Activated CD8-positive, alpha-beta T cell treated with anti-CD3 and anti-CD28 coated beads, Interleukin-2, amount 10 ng/mL, durations not matched to agents 7 days and 5 days (primary cell): ENCODE measurements around the gene C19orf47. TPM values are rescaled to one million over a fixed set of nuclear protein-coding genes. Genes with fewer than 3 reads are reported as not detected.

ENCODE experiments used
- ATAC-seq: fragments of 150-1000 bp; cut with Tn5 transposase; one replicate; pipeline ENCODE4 v1.10.0; 2021; ENCODE audit warnings: moderate library complexity
- CTCF ChIA-PET: fragments of 350-600 bp; sonication (Branson Sonifier 250); formaldehyde crosslinking; loops from one replicate; lab custom pipeline; 2021; ENCODE audit warnings: antibody characterized with exemption; lab: Charles Lee
- POLR2A ChIA-PET: fragments of 350-600 bp; sonication (Branson Sonifier 250); formaldehyde crosslinking; loops from one replicate; lab custom pipeline; 2021; ENCODE audit warnings: antibody characterized with exemption; lab: Charles Lee
- DNase-seq: peaks from one replicate; pipeline ENCODE4 v3.0.0-alpha.2; 2020
- H3K27ac Mint-ChIP-seq: one replicate; pipeline ENCODE4 v1.8.0; 2021; ENCODE audit warnings: mild to moderate bottlenecking, mixed read lengths
- H3K27me3 Mint-ChIP-seq: one replicate; pipeline ENCODE4 v1.8.0; 2021; ENCODE audit warnings: low read depth, mixed read lengths
- H3K36me3 Mint-ChIP-seq: one replicate; pipeline ENCODE4 v1.8.0; 2021; ENCODE audit warnings: low read depth, mixed read lengths
- H3K4me1 Mint-ChIP-seq: one replicate; pipeline ENCODE4 v1.8.0; 2021; ENCODE audit warnings: low read depth, mixed read lengths
- H3K4me3 Mint-ChIP-seq: one replicate; pipeline ENCODE4 v1.8.0; 2021; ENCODE audit warnings: mild to moderate bottlenecking, mixed read lengths
- H3K9me3 Mint-ChIP-seq: one replicate; pipeline ENCODE4 v1.8.0; 2022; ENCODE audit warnings: mixed read lengths; ENCODE audit not compliant: insufficient read depth
- total RNA-seq, 2 experiments: library from RNA; stranded (reverse); gene quantifications; one replicate each; pipeline ENCODE4 v1.2.3, GENCODE V29; 2021

The C19orf47 gene
- total RNA-seq, 2 experiments from 2014 or later = 27.7 to 28.3 TPM

DNA sequence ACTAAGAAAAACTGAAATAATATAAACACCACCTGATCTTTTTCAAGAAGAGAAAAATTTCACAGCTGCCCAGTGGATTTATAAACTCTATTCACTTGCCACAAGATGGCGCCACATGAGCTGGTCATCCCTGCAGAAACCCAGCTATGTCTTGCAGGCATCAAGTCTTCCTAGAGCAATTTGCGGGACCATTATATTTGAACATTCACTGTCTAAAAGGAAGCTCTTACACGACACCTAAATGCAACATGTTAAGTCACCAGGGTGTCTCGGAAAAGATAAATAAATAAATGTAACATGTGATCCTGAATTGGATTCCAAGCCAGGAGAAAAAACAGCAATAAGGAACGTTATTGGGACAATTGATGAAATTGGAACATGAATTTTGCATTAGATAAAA lies 42.8 kb downstream of the C19orf47 start:
- Mint-ChIP-seq H3K27ac (no peak overlapping the region), H3K9me3 (no peaks in the 10 kb centered on the region), H3K4me1 (peaks cover 3% of the 10 kb centered on the region), H3K4me3 (no peak overlapping the region), H3K36me3 (no peaks in the 10 kb centered on the region), H3K27me3 (no peaks in the 10 kb centered on the region)
- POLR2A ChIA-PET = interaction anchor here (1.0 to 1.4 kb wide), 3 partner anchors 115 to 137 kb away, joined by 3 read pairs; no protein-coding TSS in a partner anchor
- DNase-seq = peak; percentile 89
- CTCF ChIA-PET = interaction anchor here (0.6 to 2.7 kb wide), 39 partner anchors 8 to 792 kb away, joined by 3 to 21 read pairs (median 5); partner anchors contain the start of genes AKT2, BLVRB, C19orf47 and PLD3
- peak; percentile 82 for ATAC-seq

DNA sequence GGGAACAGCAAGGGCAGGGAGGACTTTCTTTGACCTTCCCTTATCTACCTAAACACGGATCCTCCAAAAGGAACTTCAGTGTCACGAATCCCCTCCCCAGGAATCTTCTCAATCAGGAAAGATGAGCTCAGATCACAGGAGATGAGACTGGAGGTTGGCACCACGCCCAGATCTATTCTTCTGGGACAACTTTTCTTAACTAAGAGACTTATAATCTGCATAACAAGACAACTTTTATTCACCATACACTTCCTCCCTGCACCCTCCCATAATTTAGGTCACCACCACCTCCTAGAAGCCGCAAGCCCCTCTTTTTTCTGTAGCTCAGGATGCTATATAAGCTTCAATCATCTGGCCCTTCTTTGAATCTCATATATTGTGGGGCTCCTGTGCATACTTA lies 43.9 kb downstream of the C19orf47 start:
- no peak overlapping the region for H3K4me3 Mint-ChIP-seq
- H3K27me3 Mint-ChIP-seq = no peaks in the 10 kb centered on the region
- CTCF ChIA-PET = interaction anchor here (0.7 to 2.7 kb wide), 12 partner anchors 11 to 330 kb away, joined by 3 to 21 read pairs (median 8); partner anchors contain the start of gene BLVRB
- POLR2A ChIA-PET = interaction anchor here (1.4 kb wide), 1 partner anchor 116 kb away, joined by 3 read pairs; no protein-coding TSS in a partner anchor
- H3K4me1 Mint-ChIP-seq = peaks cover 3% of the 10 kb centered on the region
- DNase-seq (no peak), ATAC-seq (no peak)
- no peaks in the 10 kb centered on the region for H3K36me3 Mint-ChIP-seq
- no peak overlapping the region for H3K27ac Mint-ChIP-seq
- H3K9me3 Mint-ChIP-seq = no peaks in the 10 kb centered on the region

DNA sequence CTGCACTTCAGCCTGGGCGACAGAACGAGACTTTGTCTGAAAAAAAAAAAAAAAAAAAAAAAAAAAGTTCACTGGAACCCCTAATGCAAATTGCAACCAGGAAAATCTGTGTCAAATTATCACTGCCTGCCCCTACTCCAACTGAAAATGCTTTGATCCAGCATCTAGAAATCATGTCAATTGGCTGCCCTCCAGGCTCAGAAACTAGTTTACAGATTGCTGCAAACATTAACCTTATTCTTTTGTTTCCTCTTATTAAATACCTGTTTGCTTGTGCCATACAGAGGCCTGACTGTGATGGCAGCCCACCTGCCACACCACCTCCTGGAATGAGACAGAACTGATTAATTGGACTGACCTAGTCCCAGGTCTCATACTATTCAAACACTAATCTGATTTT lies 44.4 kb downstream of the C19orf47 start:
- no peak for DNase-seq
- no peaks in the 10 kb centered on the region for H3K36me3 Mint-ChIP-seq
- ChIA-PET POLR2A (interaction anchor here (1.4 kb wide), 1 partner anchor 117 kb away, joined by 3 read pairs; no protein-coding TSS in a partner anchor), CTCF (interaction anchor here (0.7 to 2.7 kb wide), 6 partner anchors 11 to 331 kb away, joined by 3 to 19 read pairs (median 8); no protein-coding TSS in a partner anchor)
- no peak overlapping the region for H3K4me3 Mint-ChIP-seq
- no peaks in the 10 kb centered on the region for H3K9me3 Mint-ChIP-seq
- H3K4me1 Mint-ChIP-seq = peaks cover 3% of the 10 kb centered on the region
- no peak for ATAC-seq
- no peaks in the 10 kb centered on the region for H3K27me3 Mint-ChIP-seq
- no peak overlapping the region for H3K27ac Mint-ChIP-seq

DNA sequence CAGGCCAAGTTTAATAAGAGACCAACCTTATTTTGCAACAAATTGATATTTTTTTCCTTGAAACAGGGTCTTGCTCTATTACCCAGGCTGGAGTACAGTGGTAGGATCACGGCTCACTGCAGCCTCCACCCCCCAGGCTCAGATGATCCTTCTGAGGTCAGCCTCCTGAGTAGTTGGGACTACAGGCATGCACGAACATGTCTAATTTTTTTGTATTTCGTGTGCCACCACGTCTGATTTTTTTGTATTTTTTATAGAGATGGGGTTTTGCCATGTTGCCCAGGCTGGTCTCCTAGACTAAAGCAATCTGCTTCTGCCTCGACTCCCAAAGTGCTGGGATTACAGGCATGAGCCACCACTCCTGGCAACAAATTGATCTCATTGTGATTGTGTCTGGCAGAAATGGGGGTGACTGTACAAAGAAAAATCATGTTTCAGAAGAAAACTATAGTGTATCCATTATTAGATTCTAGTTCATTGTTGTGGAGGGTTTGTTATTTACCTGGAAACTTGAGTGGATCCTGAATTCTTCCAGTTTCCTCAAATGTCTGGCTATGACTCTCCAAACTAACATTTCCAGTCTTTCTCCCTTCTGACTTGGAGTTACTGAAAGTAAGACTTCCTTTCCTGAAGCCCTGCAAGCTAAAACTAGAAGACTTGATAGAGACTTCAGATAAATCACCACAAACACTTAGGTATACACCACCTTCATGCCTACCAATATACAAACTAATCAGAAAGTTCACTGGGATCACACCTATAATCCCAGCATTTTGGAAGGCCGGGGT lies 45.8 kb downstream of the C19orf47 start:
- Mint-ChIP-seq H3K36me3 (no peaks in the 10 kb centered on the region), H3K27ac (no peak overlapping the region), H3K4me3 (no peak overlapping the region), H3K9me3 (no peaks in the 10 kb centered on the region), H3K4me1 (peaks cover 3% of the 10 kb centered on the region), H3K27me3 (no peaks in the 10 kb centered on the region)
- ATAC-seq (no peak), DNase-seq (no peak)
- ChIA-PET POLR2A (no interaction called here), CTCF (no interaction called here)

DNA sequence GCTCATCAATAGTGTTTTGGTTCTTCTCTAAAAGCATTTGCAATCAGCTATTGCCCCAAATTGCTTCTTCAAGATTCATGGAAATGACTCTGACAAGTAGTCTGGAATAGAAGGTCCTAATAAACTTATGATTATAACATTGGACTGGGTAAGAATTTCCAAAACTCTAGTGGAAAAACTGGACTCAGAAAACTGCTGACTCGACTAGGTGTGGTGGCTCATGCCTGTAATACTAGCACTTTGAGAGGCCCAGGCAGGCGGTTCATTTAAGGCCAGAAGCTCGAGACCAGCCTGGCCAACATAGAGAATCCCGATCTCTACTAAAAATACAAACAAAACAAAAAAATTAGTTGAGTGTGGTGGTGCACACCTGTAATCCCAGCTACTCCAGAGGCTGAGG lies 47.5 kb downstream of the C19orf47 start:
- Mint-ChIP-seq H3K9me3 (no peaks in the 10 kb centered on the region), H3K27me3 (no peaks in the 10 kb centered on the region), H3K4me3 (no peak overlapping the region), H3K27ac (no peak overlapping the region), H3K4me1 (peaks cover 3% of the 10 kb centered on the region), H3K36me3 (no peaks in the 10 kb centered on the region)
- ChIA-PET CTCF (interaction anchor here (0.7 to 1.2 kb wide), 2 partner anchors 120 to 334 kb away, joined by 3 to 4 read pairs; no protein-coding TSS in a partner anchor), POLR2A (no interaction called here)
- ATAC-seq (no peak), DNase-seq (no peak)

DNA sequence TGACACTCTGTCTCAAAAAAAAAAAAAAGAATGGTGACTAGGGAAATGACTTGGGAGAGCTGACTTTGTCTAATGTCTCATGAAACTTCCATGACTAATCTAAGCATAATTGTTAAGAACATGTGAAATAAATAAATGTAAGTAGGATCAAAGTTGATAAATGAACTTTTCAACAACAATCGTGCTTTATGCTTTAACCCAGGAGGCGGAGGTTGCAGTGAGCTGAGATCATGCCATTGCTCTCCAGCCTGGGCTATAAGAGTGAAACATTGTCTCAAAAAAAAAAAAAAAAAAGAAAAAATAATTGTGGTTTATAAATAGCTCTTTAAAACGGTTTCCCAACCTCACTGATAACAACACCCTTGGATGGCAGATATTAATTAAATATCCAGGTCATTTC lies 50.2 kb downstream of the C19orf47 start:
- ChIA-PET POLR2A (no interaction called here), CTCF (interaction anchor here (1.1 to 1.5 kb wide), 3 partner anchors 122 to 167 kb away, joined by 3 to 5 read pairs (median 3); no protein-coding TSS in a partner anchor)
- ATAC-seq (no peak), DNase-seq (no peak)
- H3K4me3 Mint-ChIP-seq = no peak overlapping the region
- H3K27me3 Mint-ChIP-seq = no peaks in the 10 kb centered on the region
- no peaks in the 10 kb centered on the region for H3K36me3 Mint-ChIP-seq
- no peaks in the 10 kb centered on the region for H3K4me1 Mint-ChIP-seq
- H3K27ac Mint-ChIP-seq = no peak overlapping the region
- no peaks in the 10 kb centered on the region for H3K9me3 Mint-ChIP-seq

DNA sequence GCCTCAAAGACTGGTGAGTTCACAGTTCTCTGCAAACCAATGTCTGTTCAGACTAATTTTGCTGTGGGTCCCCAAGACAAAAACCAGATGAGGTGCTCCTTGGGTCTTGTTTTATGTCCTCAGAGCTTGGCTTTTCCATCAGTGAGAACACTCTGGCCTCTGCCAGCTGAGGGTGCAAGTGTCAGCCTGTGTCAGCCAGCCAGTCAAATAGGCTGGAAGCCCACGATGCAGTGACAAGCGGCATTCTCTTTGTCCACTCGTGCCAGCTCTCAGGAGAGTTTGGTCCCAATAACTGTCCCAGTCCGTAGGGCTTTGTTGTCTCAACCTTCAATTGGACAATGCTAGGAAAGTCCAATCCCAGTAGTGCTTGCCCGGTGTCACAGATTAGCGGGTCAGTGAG lies 53.6 kb downstream of the C19orf47 start:
- ChIA-PET POLR2A (no interaction called here), CTCF (interaction anchor here (2.8 kb wide), 1 partner anchor 11 kb away, joined by 9 read pairs; no protein-coding TSS in a partner anchor)
- DNase-seq (no peak), ATAC-seq (no peak)
- H3K4me1 Mint-ChIP-seq = no peaks in the 10 kb centered on the region
- H3K27ac Mint-ChIP-seq = no peak overlapping the region
- no peaks in the 10 kb centered on the region for H3K9me3 Mint-ChIP-seq
- H3K27me3 Mint-ChIP-seq = no peaks in the 10 kb centered on the region
- H3K36me3 Mint-ChIP-seq = no peaks in the 10 kb centered on the region
- H3K4me3 Mint-ChIP-seq = no peak overlapping the region

DNA sequence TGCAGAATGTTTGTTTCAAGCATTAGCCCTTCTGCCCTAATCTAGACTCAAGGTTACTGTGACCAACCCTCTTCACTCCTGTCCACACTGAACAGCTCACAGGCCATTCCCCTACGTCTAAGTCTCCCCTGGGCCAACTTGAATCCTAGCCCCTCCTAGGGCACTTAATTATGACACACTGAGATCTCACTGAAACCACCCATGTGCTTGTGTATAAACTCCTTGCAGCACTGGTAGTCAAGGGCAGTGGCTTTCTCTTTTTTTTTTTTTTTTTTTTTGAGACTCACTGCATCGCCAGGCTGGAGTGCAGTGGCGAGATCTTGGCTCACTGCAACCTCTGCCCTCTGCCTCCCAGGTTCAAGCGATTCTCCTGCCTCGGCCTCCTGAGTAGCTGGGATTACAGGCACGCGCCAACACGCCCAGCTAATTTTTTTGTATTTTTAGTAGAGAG lies 61.2 kb downstream of the C19orf47 start:
- ATAC-seq (no peak), DNase-seq (no peak)
- no peaks in the 10 kb centered on the region for H3K27me3 Mint-ChIP-seq
- CTCF ChIA-PET = interaction anchor here (0.6 to 1.2 kb wide), 3 partner anchors 18 to 983 kb away, joined by 3 to 4 read pairs (median 3); partner anchors contain the start of gene BLVRB
- peak overlapping the region; percentile 77 for H3K27ac Mint-ChIP-seq
- peaks cover 4% of the 10 kb centered on the region for H3K36me3 Mint-ChIP-seq
- H3K4me1 Mint-ChIP-seq = peaks cover 33% of the 10 kb centered on the region
- POLR2A ChIA-PET = no interaction called here
- H3K4me3 Mint-ChIP-seq = no peak overlapping the region
- no peaks in the 10 kb centered on the region for H3K9me3 Mint-ChIP-seq

DNA sequence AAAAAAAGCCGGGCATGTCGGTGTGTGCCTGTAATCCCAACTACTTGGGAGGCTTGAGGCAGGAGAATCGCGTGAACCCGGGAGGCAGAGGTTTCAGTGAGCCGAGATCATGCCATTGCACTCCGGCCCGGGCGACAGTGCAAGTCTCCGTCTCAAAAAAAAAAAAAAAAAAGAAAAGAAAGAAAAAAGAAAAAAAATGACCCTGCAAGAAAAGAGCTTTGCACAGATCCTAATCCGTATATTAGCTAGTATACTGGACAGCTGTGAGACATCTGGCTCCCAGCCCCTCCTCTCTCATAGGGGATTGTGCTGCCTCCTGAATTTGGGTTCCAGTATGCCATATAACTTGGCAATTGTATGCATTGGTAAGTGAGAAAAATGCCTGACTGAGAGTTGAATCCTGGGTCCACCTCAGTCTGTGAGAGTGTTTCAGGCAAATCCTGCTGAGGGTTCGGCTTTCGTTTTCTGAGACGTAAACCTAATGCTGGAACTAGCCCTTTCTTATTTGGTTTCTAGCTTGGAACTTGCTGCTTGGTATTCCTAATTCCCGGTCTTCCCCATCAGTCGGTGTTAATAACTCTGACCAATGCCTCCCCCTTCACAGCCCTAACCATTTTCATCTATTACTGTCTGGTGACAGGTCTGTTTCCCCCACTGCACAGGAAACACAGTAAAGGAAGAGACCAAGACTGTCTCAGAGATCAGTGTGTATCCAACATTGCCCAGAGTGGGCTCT lies 61.8 kb downstream of the C19orf47 start:
- ATAC-seq (no peak), DNase-seq (no peak)
- no peaks in the 10 kb centered on the region for H3K9me3 Mint-ChIP-seq
- H3K4me3 Mint-ChIP-seq = peak overlapping the region; percentile 89
- H3K27ac Mint-ChIP-seq = peak overlapping the region; percentile 99
- peaks cover 6% of the 10 kb centered on the region for H3K36me3 Mint-ChIP-seq
- POLR2A ChIA-PET = interaction anchor here (0.5 to 0.6 kb wide), 3 partner anchors 61 to 1893 kb away, joined by 3 to 4 read pairs (median 3); no protein-coding TSS in a partner anchor
- CTCF ChIA-PET = interaction anchor here (1.0 to 1.2 kb wide), 3 partner anchors 19 to 179 kb away, joined by 3 to 7 read pairs (median 4); partner anchors contain the start of gene BLVRB
- H3K4me1 Mint-ChIP-seq = peaks cover 37% of the 10 kb centered on the region
- H3K27me3 Mint-ChIP-seq = no peaks in the 10 kb centered on the region

DNA sequence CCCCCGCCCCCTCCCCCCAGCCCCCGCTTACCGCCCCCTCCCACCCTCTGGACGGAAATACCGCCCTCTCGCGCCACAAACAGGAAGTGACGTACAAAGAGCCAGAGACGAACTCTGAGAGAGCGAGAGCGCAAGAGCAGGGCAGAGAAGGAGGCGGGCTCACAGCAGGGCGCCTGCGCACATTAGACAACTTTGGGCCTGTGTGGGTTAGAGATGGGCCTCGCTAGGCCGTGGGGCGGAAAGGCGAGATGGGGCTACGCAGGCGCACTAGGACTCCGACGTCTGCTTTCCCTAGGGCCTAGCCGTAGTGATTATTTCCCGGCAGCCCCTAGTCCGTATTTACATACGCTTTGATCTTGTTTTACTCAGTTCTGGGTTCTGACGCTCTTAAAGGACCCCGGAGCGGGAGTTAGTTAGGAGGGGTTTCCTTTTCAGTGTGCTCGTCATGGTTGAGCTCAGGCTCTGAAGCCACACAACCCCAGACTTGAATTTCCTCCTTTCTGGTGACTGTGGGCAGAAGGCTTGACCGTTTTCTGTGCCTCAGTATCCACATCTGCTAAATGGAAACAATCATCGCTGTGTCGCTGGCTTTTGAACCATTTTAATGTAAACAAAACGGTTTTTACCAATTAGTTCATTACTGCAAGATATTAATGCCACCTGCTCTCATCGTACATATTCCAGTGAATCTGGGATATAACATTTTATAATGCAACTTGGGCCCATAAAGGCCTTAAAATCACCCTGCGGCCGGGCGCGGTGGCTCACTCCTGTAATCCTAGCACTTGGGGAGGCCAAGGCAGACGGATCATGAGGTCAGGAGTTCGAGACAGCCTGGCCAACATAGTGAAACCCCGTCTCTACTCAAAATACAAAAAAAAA lies 62.6 kb downstream of the C19orf47 start:
- no peaks in the 10 kb centered on the region for H3K27me3 Mint-ChIP-seq
- ATAC-seq = peak; percentile 91
- peak overlapping the region; percentile 89 for H3K4me3 Mint-ChIP-seq
- peaks cover 6% of the 10 kb centered on the region for H3K36me3 Mint-ChIP-seq
- no peaks in the 10 kb centered on the region for H3K9me3 Mint-ChIP-seq
- ChIA-PET CTCF (interaction anchor here (1.0 to 1.2 kb wide), 2 partner anchors 20 to 180 kb away, joined by 3 to 7 read pairs; partner anchors contain the start of gene BLVRB), POLR2A (interaction anchor here (0.5 to 1.5 kb wide), 4 partner anchors 10 to 1892 kb away, joined by 3 to 4 read pairs (median 4); no protein-coding TSS in a partner anchor)
- H3K4me1 Mint-ChIP-seq = peaks cover 43% of the 10 kb centered on the region
- DNase-seq = peak; percentile 99
- peak overlapping the region; percentile 99 for H3K27ac Mint-ChIP-seq
